ENCODE measurements around the gene ELK4. TPM values are rescaled to one million over a fixed set of nuclear protein-coding genes. Genes with fewer than 3 reads are reported as not detected.

ELK4 gene
- total RNA-seq, 1 donor from 2014 or later: 37.2 TPM

- DNase-seq (ENCODE audit: low spot score): no peak
- Mint-ChIP-seq H3K27ac (ENCODE audit: unreplicated experiment) (no peak overlapping the region), H3K4me1 (ENCODE audit: low read depth) (peaks cover 12% of the 10 kb centered on the region), H3K4me3 (ENCODE audit: unreplicated experiment) (no peak overlapping the region), H3K27me3 (ENCODE audit: low read depth) (no peaks in the 10 kb centered on the region), H3K36me3 (ENCODE audit: low read depth) (peaks cover 1% of the 10 kb centered on the region), H3K9me3 (ENCODE audit: low read depth) (no peaks in the 10 kb centered on the region)
- no peak for TF ChIP-seq CTCF (IDR thresholded peaks at IDR 0.05)
These were observed 38.3 kb downstream of the ELK4 start for GRCh38 chr1:205593532-205593931.

GRCh38 chr1:205592443-205593003, 39.3 kb downstream of the ELK4 start:
- no peaks in the 10 kb centered on the region for H3K27me3 Mint-ChIP-seq (ENCODE audit: low read depth)
- H3K4me3 Mint-ChIP-seq (ENCODE audit: unreplicated experiment): no peak overlapping the region
- peaks cover 1% of the 10 kb centered on the region for H3K36me3 Mint-ChIP-seq (ENCODE audit: low read depth)
- TF ChIP-seq CTCF (IDR thresholded peaks at IDR 0.05): no peak
- no peaks in the 10 kb centered on the region for H3K9me3 Mint-ChIP-seq (ENCODE audit: low read depth)
- H3K27ac Mint-ChIP-seq (ENCODE audit: unreplicated experiment): no peak overlapping the region
- DNase-seq (ENCODE audit: low spot score): peak; percentile 34
- H3K4me1 Mint-ChIP-seq (ENCODE audit: low read depth): peaks cover 6% of the 10 kb centered on the region

- DNase-seq (ENCODE audit: low spot score): peak; percentile 85
- no peak overlapping the region for H3K27ac Mint-ChIP-seq (ENCODE audit: unreplicated experiment)
- no peaks in the 10 kb centered on the region for H3K9me3 Mint-ChIP-seq (ENCODE audit: low read depth)
- peak overlapping the region; percentile 67 for H3K4me3 Mint-ChIP-seq (ENCODE audit: unreplicated experiment)
- no peaks in the 10 kb centered on the region for H3K27me3 Mint-ChIP-seq (ENCODE audit: low read depth)
- peak; percentile 96 for TF ChIP-seq CTCF (IDR thresholded peaks at IDR 0.05)
- peaks cover 1% of the 10 kb centered on the region for H3K36me3 Mint-ChIP-seq (ENCODE audit: low read depth)
- peaks cover 6% of the 10 kb centered on the region for H3K4me1 Mint-ChIP-seq (ENCODE audit: low read depth)
These were observed 40.1 kb downstream of the ELK4 start for GRCh38 chr1:205591522-205592351.

- H3K4me1 Mint-ChIP-seq (ENCODE audit: low read depth): peaks cover 6% of the 10 kb centered on the region
- TF ChIP-seq CTCF (IDR thresholded peaks at IDR 0.05): no peak
- no peak overlapping the region for H3K27ac Mint-ChIP-seq (ENCODE audit: unreplicated experiment)
- no peak overlapping the region for H3K4me3 Mint-ChIP-seq (ENCODE audit: unreplicated experiment)
- H3K9me3 Mint-ChIP-seq (ENCODE audit: low read depth): no peaks in the 10 kb centered on the region
- no peaks in the 10 kb centered on the region for H3K27me3 Mint-ChIP-seq (ENCODE audit: low read depth)
- DNase-seq (ENCODE audit: low spot score): peak; percentile 41
- peaks cover 1% of the 10 kb centered on the region for H3K36me3 Mint-ChIP-seq (ENCODE audit: low read depth)
These were observed 40.9 kb downstream of the ELK4 start for GRCh38 chr1:205590777-205591513.

GRCh38 chr1:205590457-205590768, 41.4 kb downstream of the ELK4 start:
- H3K27ac Mint-ChIP-seq (ENCODE audit: unreplicated experiment): no peak overlapping the region

More at GRCh38 chr1:205590457-205590768, 41.4 kb downstream of the ELK4 start:
- Mint-ChIP-seq H3K4me3 (ENCODE audit: unreplicated experiment) (no peak overlapping the region), H3K9me3 (ENCODE audit: low read depth) (no peaks in the 10 kb centered on the region), H3K36me3 (ENCODE audit: low read depth) (peaks cover 1% of the 10 kb centered on the region), H3K4me1 (ENCODE audit: low read depth) (peaks cover 6% of the 10 kb centered on the region), H3K27me3 (ENCODE audit: low read depth) (no peaks in the 10 kb centered on the region)
- no peak for TF ChIP-seq CTCF (IDR thresholded peaks at IDR 0.05)
- peak; percentile 42 for DNase-seq (ENCODE audit: low spot score)
